Tibial nerve (tissue), 4 donors: Measurements from ENCODE around the gene TENT4B.

Experiments used
- CTCF ChIP-seq, 5 experiments: fragments of 200-600 bp in 3 of 5; fragments of 450-650 bp in 2 of 5; sonication (generic) in 3 of 5; IDR thresholded peaks; one replicate each; pipeline ENCODE4 v1.5.1; 2016 to 2019; ENCODE audit warnings: antibody characterized with exemption in 5 of 5, mild to moderate bottlenecking in 3 of 5, moderate library complexity in 2 of 5
- EP300 ChIP-seq, 2 donors: sonication (generic); formaldehyde crosslinking; IDR thresholded peaks; one replicate each; pipeline ENCODE4 v1.6.1; 2017; ENCODE audit warnings: antibody characterized with exemption in 2 of 2, mild to moderate bottlenecking in 1 of 2
- POLR2A ChIP-seq, 2 donors: fragments of 450-650 bp; IDR thresholded peaks; one replicate each; pipeline ENCODE4 v1.6.1; 2017; ENCODE audit warnings: antibody characterized with exemption in 2 of 2, mild to moderate bottlenecking in 2 of 2, moderate library complexity in 2 of 2

- TF ChIP-seq POLR2A (IDR thresholded peaks at IDR 0.05): no peak
- TF ChIP-seq CTCF (IDR thresholded peaks at IDR 0.05): no peak
- no peak for TF ChIP-seq EP300 (IDR thresholded peaks at IDR 0.05)
These were observed 122.6 kb downstream of the TENT4B start for GRCh38 chr16:50275428-50276325.
